Uterus (tissue), 4 donors: ENCODE measurements around the gene DPH7. TPM values are rescaled to one million over a fixed set of nuclear protein-coding genes. Genes with fewer than 3 reads are reported as not detected.

Experiments
- DNase-seq, 2 donors: peaks; one replicate each; pipeline ENCODE4 v3.0.0-alpha.2; 2019 to 2020
- H3K27ac ChIP-seq, 2 donors: fragments of 200-600 bp; sonication (generic); 1 replicate in 1 of 2; 2 replicates in 1 of 2; pipeline ENCODE4 v1.5.1; 2016 to 2018
- H3K27me3 ChIP-seq, 2 donors: fragments of 200-600 bp; sonication (generic); one replicate each; pipeline ENCODE4 v1.5.1; 2018 to 2019; ENCODE audit warnings: control low read depth in 1 of 2
- H3K36me3 ChIP-seq, 2 donors: fragments of 200-600 bp; sonication (generic); one replicate each; pipeline ENCODE4 v1.5.1; 2019; ENCODE audit warnings: control low read depth in 1 of 2
- H3K4me1 ChIP-seq, 2 donors: fragments of 200-600 bp; sonication (generic); one replicate each; pipeline ENCODE4 v1.5.1; 2018 to 2019; ENCODE audit warnings: control low read depth in 1 of 2
- H3K4me3 ChIP-seq, 2 donors: fragments of 200-600 bp; sonication (generic); 1 replicate in 1 of 2; 2 replicates in 1 of 2; pipeline ENCODE4 v1.5.1; 2018 to 2019; ENCODE audit warnings: mild to moderate bottlenecking in 1 of 2
- H3K9me3 ChIP-seq, 2 donors: fragments of 200-600 bp; sonication (generic); one replicate each; pipeline ENCODE4 v1.5.1; 2019; ENCODE audit warnings: control low read depth in 1 of 2
- CTCF ChIP-seq, 4 experiments: fragments of 200-600 bp in 2 of 4; fragments of 450-650 bp in 2 of 4; sonication (generic) in 2 of 4; IDR thresholded peaks; one replicate each; pipeline ENCODE4 v1.5.1; 2016 to 2019; ENCODE audit warnings: antibody characterized with exemption in 4 of 4, mild to moderate bottlenecking in 2 of 4, moderate library complexity in 1 of 4
- POLR2A ChIP-seq, 2 donors: fragments of 450-650 bp; IDR thresholded peaks; one replicate each; pipeline ENCODE4 v1.6.1; 2016; ENCODE audit warnings: antibody characterized with exemption in 2 of 2, mild to moderate bottlenecking in 1 of 2, moderate library complexity in 1 of 2
- intact Hi-C: fragments of 100-400 bp; cut with DNase I; formaldehyde crosslinking; loops from one replicate; pipeline ENCODE4 v1.15.1; 2023; ENCODE audit warnings: low total_unique reads
- total RNA-seq, 4 donors: library from RNA; depleted of rRNA in 3 of 4; stranded (reverse); fragments of >200 nt in 3 of 4; gene quantifications; one replicate each; pipeline versions ENCODE4 v1.1.0 to v1.2.4, GENCODE V29; 2014 to 2023
- donor health status: DM: yes; HTN: yes; CAD: no.

DPH7 gene
- total RNA-seq, 4 donors from 2014 or later, result 31.3 to 42.4 (median 38.4) TPM

- Histone ChIP-seq H3K27ac (no peak overlapping the region), H3K9me3 (no peaks in the 10 kb centered on the region), H3K36me3 (no peaks in the 10 kb centered on the region), H3K27me3 (no peaks in the 10 kb centered on the region), H3K4me1 (no peaks in the 10 kb centered on the region), H3K4me3 (no peak overlapping the region)
- intact Hi-C loops, result no loop called here
- TF ChIP-seq CTCF (IDR thresholded peaks at IDR 0.05) (no peak), POLR2A (IDR thresholded peaks at IDR 0.05) (no peak)
- no peak for DNase-seq
Observed at GRCh38 chr9:137564134-137564533, 14.6 kb downstream of the DPH7 start.

- no peaks in the 10 kb centered on the region for H3K9me3 ChIP-seq
- TF ChIP-seq POLR2A (IDR thresholded peaks at IDR 0.05) (no peak), CTCF (IDR thresholded peaks at IDR 0.05) (no peak)
- H3K4me3 ChIP-seq, result no peak overlapping the region
- no peak for DNase-seq
- H3K4me1 ChIP-seq, result no peaks in the 10 kb centered on the region
- H3K27me3 ChIP-seq, result no peaks in the 10 kb centered on the region
- H3K36me3 ChIP-seq, result no peaks in the 10 kb centered on the region
- no peak overlapping the region for H3K27ac ChIP-seq
- intact Hi-C loops, result no loop called here
Observed at GRCh38 chr9:137558127-137558526, 20.6 kb downstream of the DPH7 start.

GRCh38 chr9:137556069-137556838 lies 22.5 kb downstream of the DPH7 start:
- Histone ChIP-seq H3K27ac (no peak overlapping the region), H3K36me3 (no peaks in the 10 kb centered on the region)

GRCh38 chr9:137555179-137555578 lies 23.5 kb downstream of the DPH7 start:
- intact Hi-C loops, result no loop called here

More at GRCh38 chr9:137556069-137556838, 22.5 kb downstream of the DPH7 start:
- Histone ChIP-seq H3K4me3 (no peak overlapping the region), H3K9me3 (no peaks in the 10 kb centered on the region), H3K4me1 (peaks cover 0 to 5% of the 10 kb centered on the region in 2 donors), H3K27me3 (no peaks in the 10 kb centered on the region)
- TF ChIP-seq POLR2A (IDR thresholded peaks at IDR 0.05), result no peak
- TF ChIP-seq CTCF (IDR thresholded peaks at IDR 0.05), result no peak
- no peak for DNase-seq
- intact Hi-C loops, result no loop called here

More at GRCh38 chr9:137555179-137555578, 23.5 kb downstream of the DPH7 start:
- Histone ChIP-seq H3K27me3 (no peaks in the 10 kb centered on the region), H3K27ac (no peak overlapping the region), H3K9me3 (no peaks in the 10 kb centered on the region), H3K4me3 (no peak overlapping the region), H3K4me1 (peaks cover 0 to 5% of the 10 kb centered on the region in 2 donors), H3K36me3 (no peaks in the 10 kb centered on the region)
- TF ChIP-seq CTCF (IDR thresholded peaks at IDR 0.05), result no peak
- TF ChIP-seq POLR2A (IDR thresholded peaks at IDR 0.05), result no peak
- DNase-seq, result no peak
